C4-2B (cell line): ENCODE measurements around the gene SP5.

Source experiments
- CTCF ChIP-seq: fragments of 450-650 bp; conservative IDR thresholded peaks from 2 replicates; pipeline ENCODE4 v1.5.1; 2017; ENCODE audit warnings: mild to moderate bottlenecking
- ZFX ChIP-seq: fragments of 450-650 bp; IDR thresholded peaks from 2 replicates; pipeline ENCODE4 v1.6.1; 2017

GRCh38 chr2:170710609-170710979, 4.5 kb upstream of the SP5 start:
- TF ChIP-seq CTCF (no peak), ZFX (no peak)
